ENCODE data around the gene GRIA4.

GRCh38 chr11:105986554-105986953 lies 376.7 kb downstream of the GRIA4 start:
- TF ChIP-seq CTCF (IDR thresholded peaks at IDR 0.05; ENCODE audit: insufficient read depth, low read length) (no peak), GABPA (IDR thresholded peaks at IDR 0.05; ENCODE audit: low read depth) (no peak)

Data from HL-60 (cell line).